Measurements from ENCODE around the gene SLC10A3.

- TF ChIP-seq POLR2AphosphoS5 (IDR thresholded peaks at IDR 0.05; ENCODE audit: low read depth, low read length) (no peak), YY1 (IDR thresholded peaks at IDR 0.05; ENCODE audit: low read depth) (no peak), RCOR1 (IDR thresholded peaks at IDR 0.05; ENCODE audit: low read length) (no peak), RFX5 (IDR thresholded peaks at IDR 0.05; ENCODE audit: low read length) (no peak), TEAD4 (IDR thresholded peaks at IDR 0.05; ENCODE audit: borderline replicate concordance, insufficient read depth) (no peak)
- TF ChIP-seq, protein P1, sequence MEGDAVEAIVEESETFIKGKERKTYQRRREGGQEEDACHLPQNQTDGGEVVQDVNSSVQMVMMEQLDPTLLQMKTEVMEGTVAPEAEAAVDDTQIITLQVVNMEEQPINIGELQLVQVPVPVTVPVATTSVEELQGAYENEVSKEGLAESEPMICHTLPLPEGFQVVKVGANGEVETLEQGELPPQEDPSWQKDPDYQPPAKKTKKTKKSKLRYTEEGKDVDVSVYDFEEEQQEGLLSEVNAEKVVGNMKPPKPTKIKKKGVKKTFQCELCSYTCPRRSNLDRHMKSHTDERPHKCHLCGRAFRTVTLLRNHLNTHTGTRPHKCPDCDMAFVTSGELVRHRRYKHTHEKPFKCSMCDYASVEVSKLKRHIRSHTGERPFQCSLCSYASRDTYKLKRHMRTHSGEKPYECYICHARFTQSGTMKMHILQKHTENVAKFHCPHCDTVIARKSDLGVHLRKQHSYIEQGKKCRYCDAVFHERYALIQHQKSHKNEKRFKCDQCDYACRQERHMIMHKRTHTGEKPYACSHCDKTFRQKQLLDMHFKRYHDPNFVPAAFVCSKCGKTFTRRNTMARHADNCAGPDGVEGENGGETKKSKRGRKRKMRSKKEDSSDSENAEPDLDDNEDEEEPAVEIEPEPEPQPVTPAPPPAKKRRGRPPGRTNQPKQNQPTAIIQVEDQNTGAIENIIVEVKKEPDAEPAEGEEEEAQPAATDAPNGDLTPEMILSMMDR (IDR thresholded peaks at IDR 0.05) = peak; percentile 98
- TF ChIP-seq, protein P2, sequence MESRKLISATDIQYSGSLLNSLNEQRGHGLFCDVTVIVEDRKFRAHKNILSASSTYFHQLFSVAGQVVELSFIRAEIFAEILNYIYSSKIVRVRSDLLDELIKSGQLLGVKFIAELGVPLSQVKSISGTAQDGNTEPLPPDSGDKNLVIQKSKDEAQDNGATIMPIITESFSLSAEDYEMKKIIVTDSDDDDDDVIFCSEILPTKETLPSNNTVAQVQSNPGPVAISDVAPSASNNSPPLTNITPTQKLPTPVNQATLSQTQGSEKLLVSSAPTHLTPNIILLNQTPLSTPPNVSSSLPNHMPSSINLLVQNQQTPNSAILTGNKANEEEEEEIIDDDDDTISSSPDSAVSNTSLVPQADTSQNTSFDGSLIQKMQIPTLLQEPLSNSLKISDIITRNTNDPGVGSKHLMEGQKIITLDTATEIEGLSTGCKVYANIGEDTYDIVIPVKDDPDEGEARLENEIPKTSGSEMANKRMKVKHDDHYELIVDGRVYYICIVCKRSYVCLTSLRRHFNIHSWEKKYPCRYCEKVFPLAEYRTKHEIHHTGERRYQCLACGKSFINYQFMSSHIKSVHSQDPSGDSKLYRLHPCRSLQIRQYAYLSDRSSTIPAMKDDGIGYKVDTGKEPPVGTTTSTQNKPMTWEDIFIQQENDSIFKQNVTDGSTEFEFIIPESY (IDR thresholded peaks at IDR 0.05; ENCODE audit: borderline replicate concordance, low read depth) = no peak
- TF ChIP-seq, protein P3, sequence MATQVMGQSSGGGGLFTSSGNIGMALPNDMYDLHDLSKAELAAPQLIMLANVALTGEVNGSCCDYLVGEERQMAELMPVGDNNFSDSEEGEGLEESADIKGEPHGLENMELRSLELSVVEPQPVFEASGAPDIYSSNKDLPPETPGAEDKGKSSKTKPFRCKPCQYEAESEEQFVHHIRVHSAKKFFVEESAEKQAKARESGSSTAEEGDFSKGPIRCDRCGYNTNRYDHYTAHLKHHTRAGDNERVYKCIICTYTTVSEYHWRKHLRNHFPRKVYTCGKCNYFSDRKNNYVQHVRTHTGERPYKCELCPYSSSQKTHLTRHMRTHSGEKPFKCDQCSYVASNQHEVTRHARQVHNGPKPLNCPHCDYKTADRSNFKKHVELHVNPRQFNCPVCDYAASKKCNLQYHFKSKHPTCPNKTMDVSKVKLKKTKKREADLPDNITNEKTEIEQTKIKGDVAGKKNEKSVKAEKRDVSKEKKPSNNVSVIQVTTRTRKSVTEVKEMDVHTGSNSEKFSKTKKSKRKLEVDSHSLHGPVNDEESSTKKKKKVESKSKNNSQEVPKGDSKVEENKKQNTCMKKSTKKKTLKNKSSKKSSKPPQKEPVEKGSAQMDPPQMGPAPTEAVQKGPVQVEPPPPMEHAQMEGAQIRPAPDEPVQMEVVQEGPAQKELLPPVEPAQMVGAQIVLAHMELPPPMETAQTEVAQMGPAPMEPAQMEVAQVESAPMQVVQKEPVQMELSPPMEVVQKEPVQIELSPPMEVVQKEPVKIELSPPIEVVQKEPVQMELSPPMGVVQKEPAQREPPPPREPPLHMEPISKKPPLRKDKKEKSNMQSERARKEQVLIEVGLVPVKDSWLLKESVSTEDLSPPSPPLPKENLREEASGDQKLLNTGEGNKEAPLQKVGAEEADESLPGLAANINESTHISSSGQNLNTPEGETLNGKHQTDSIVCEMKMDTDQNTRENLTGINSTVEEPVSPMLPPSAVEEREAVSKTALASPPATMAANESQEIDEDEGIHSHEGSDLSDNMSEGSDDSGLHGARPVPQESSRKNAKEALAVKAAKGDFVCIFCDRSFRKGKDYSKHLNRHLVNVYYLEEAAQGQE (IDR thresholded peaks at IDR 0.05; ENCODE audit: low read depth, low read length) = no peak
These were observed 44.3 kb upstream of the SLC10A3 start for GRCh38 chrX:154534526-154535322.
